GM12878 (cell line): Measurements from ENCODE around the gene RAMP1. TPM values are rescaled to one million over a fixed set of nuclear protein-coding genes. Genes with fewer than 3 reads are reported as not detected.

Experiments
- ATAC-seq: fragments of 200-7000 bp; cut with Tn5 transposase; 3 replicates; pipeline ENCODE4 v1.9.1; 2020; ENCODE audit warnings: mild to moderate bottlenecking, moderate library complexity
- BruUV-seq: library from RNA; stranded (reverse); fragments of 400-500 nt; replicated peaks from 2 replicates; lab custom pipeline; 2021; lab: Mats Ljungman, UMichigan
- CTCF ChIA-PET: fragments of 300-600 bp; sonication (Branson Sonifier 250); formaldehyde crosslinking; extraction: SDS; loops from one replicate; lab custom pipeline; 2021; ENCODE audit warnings: inconsistent platforms; lab: Yijun Ruan, JAX
- POLR2A ChIA-PET: fragments of 350-600 bp; formaldehyde crosslinking; extraction: SDS; loops from one replicate; lab custom pipeline; 2021; ENCODE audit warnings: inconsistent platforms; lab: Charles Lee
- RAD21 ChIA-PET: fragments of 300-600 bp; sonication (Branson Sonifier 250); formaldehyde crosslinking; loops from one replicate; lab custom pipeline; 2023; ENCODE audit warnings: antibody characterized with exemption; ENCODE audit not compliant: unreplicated experiment; lab: Charles Lee
- SMC1A ChIA-PET: fragments of 300-600 bp; sonication (Branson Sonifier 250); formaldehyde crosslinking; loops from one replicate; lab custom pipeline; 2023; ENCODE audit not compliant: unreplicated experiment, uncharacterized antibody; lab: Charles Lee
- DNase-seq: peaks from one replicate; pipeline ENCODE4 v3.0.0-alpha.2; 2011; ENCODE audit warnings: low read depth, low spot score
- FAIRE-seq: peaks from 3 replicates; lab custom pipeline; 2011; peaks lifted over from hg19 to GRCh38; lab: Jason Lieb, UNC
- H2AFZ ChIP-seq: 2 replicates; pipeline ENCODE4 v1.6.0; 2011; ENCODE audit warnings: low read depth, low read length, control low read depth; ENCODE audit not compliant: control insufficient read depth
- H3K27ac ChIP-seq: 2 replicates; pipeline ENCODE4 v1.5.1; 2011; ENCODE audit warnings: control low read depth; ENCODE audit not compliant: control insufficient read depth, insufficient read depth
- H3K27me3 ChIP-seq, 2 experiments: replicated peaks in 1 of 2; 2 replicates each; pipeline versions ENCODE4 v1.6.0 to v1.6.1; 2011; ENCODE audit warnings: low read length in 1 of 2; ENCODE audit not compliant: control insufficient read depth in 2 of 2, insufficient read depth in 2 of 2
- H3K36me3 ChIP-seq, 2 experiments: 2 replicates each; pipeline ENCODE4 v1.5.1; 2011; ENCODE audit warnings: low read length in 1 of 2; ENCODE audit not compliant: control insufficient read depth in 2 of 2, insufficient read depth in 2 of 2
- H3K4me1 ChIP-seq: 2 replicates; pipeline ENCODE4 v1.6.1; 2011; ENCODE audit warnings: mild to moderate bottlenecking, low read length, moderate library complexity, mixed read lengths; ENCODE audit not compliant: control insufficient read depth, insufficient read depth
- H3K4me2 ChIP-seq: 2 replicates; pipeline ENCODE4 v1.6.0; 2011; ENCODE audit warnings: control low read depth; ENCODE audit not compliant: control insufficient read depth, insufficient read depth
- H3K4me3 ChIP-seq: fragments of 200-600 bp; sonication (generic); 2 replicates; pipeline ENCODE4 v1.5.1; 2016
- H3K79me2 ChIP-seq: 2 replicates; pipeline ENCODE4 v1.6.0; 2011; ENCODE audit warnings: low read length; ENCODE audit not compliant: control insufficient read depth, insufficient read depth
- H3K9ac ChIP-seq: 2 replicates; pipeline ENCODE4 v1.8.0; 2011; ENCODE audit warnings: low read length, control low read depth, mixed read lengths; ENCODE audit not compliant: control insufficient read depth, insufficient read depth
- H3K9me3 ChIP-seq: replicated peaks from 3 replicates; pipeline ENCODE4 v1.5.1; 2011; ENCODE audit warnings: mild to moderate bottlenecking, low read length; ENCODE audit not compliant: control insufficient read depth, insufficient read depth
- H4K20me1 ChIP-seq: 2 replicates; pipeline ENCODE4 v1.6.0; 2011; ENCODE audit not compliant: control insufficient read depth, insufficient read depth
- CBX3 ChIP-seq: fragments of 200-600 bp; sonication (generic); IDR thresholded peaks from 2 replicates; pipeline ENCODE4 v1.6.1; 2016; ENCODE audit warnings: low read depth, borderline replicate concordance
- CEBPZ ChIP-seq: fragments of 150-350 bp; IDR thresholded peaks from 2 replicates; pipeline ENCODE4 v1.6.1; 2016; ENCODE audit warnings: low read depth, low read length
- FOS ChIP-seq: IDR thresholded peaks from 3 replicates; pipeline ENCODE4 v1.6.1; 2011; ENCODE audit warnings: borderline replicate concordance; ENCODE audit not compliant: insufficient read length; ENCODE audit errors: extremely low read depth
- HSF1 ChIP-seq: fragments of 150-350 bp; IDR thresholded peaks from 2 replicates; pipeline ENCODE4 v1.6.1; 2014; ENCODE audit warnings: mild to moderate bottlenecking, low read depth, low read length
- JUND ChIP-seq: IDR thresholded peaks from 2 replicates; pipeline ENCODE4 v1.6.1; 2012; ENCODE audit warnings: low read depth, mild to moderate bottlenecking, low read length, improper control_type of control experiment, moderate library complexity
- RAD21 ChIP-seq: IDR thresholded peaks from 2 replicates; pipeline ENCODE4 v1.6.1; 2011; ENCODE audit warnings: mild to moderate bottlenecking, low read depth, low read length, moderate library complexity; ENCODE audit not compliant: insufficient read depth
- SUPT20H ChIP-seq: IDR thresholded peaks from 2 replicates; pipeline ENCODE4 v1.6.1; 2011; ENCODE audit warnings: low read depth, mild to moderate bottlenecking, low read length, moderate library complexity, borderline replicate concordance; ENCODE audit not compliant: control insufficient read depth
- TBL1XR1 ChIP-seq: IDR thresholded peaks from 2 replicates; pipeline ENCODE4 v1.6.1; 2012; ENCODE audit warnings: low read depth, low read length, improper control_type of control experiment
- ZNF384 ChIP-seq: IDR thresholded peaks from 2 replicates; pipeline ENCODE4 v1.6.1; 2012; ENCODE audit warnings: low read depth, mild to moderate bottlenecking, low read length, improper control_type of control experiment, borderline replicate concordance
- WGBS: methylation state at CpG from one replicate; pipeline ENCODE4 v1.1.6; 2016; ENCODE audit warnings: low lambda C conversion rate; ENCODE audit not compliant: insufficient replicate concordance, insufficient coverage; ENCODE audit errors: missing lambda C conversion rate; 5-methylcytosine and 5-hydroxymethylcytosine counted together
- in situ Hi-C: fragments of 300-500 bp; cut with MboI; formaldehyde crosslinking; loops from 9 replicates; pipeline ENCODE4 v1.14.3; 2018; ENCODE audit warnings: mixed read lengths
- intact Hi-C: fragments of 100-400 bp; cut with micrococcal nuclease; formaldehyde crosslinking; loops from one replicate; pipeline ENCODE4 v1.14.2; 2022; ENCODE audit not compliant: unreplicated experiment
- polyA plus RNA-seq, 11 experiments: library from polyadenylated mRNA; depleted of rRNA in 4 of 11; unstranded in 6 of 11; stranded (reverse) in 5 of 11; fragments of >200 nt; fragmentation: Nextera tagmentation in 4 of 11; fragmentation: Illumina TruSeq in 1 of 11; extraction: Ambion mirVana in 4 of 11; extraction: Trizol in 1 of 11; gene quantifications; 1 replicate in 1 of 11; 2 replicates in 10 of 11; pipeline versions ENCODE4 v1.2.1 to v1.2.3, GENCODE V29; 2011 to 2016; ENCODE audit warnings: inconsistent platforms in 2 of 11, missing spikeins in 2 of 11, low read depth in 1 of 11
- total RNA-seq, 4 experiments: library from RNA; depleted of rRNA in 3 of 4; stranded (reverse); fragments of >200 nt in 3 of 4; fragmentation: Illumina TruSeq in 1 of 4; extraction: Trizol in 1 of 4; gene quantifications; 2 replicates each; pipeline versions ENCODE4 v1.2.1 to v1.2.3, GENCODE V29; 2013 to 2021

Gene RAMP1
- total and polyA plus RNA-seq, 10 of the 15 experiments (the other 5 are each of a cell fraction or from before 2014, with no cell fraction given): 0.11 to 0.19 (median 0.12) TPM; not detected in 7

- no peaks in the 10 kb centered on the region for H3K79me2 ChIP-seq
- DNase-seq (no peak), ATAC-seq (no peak), FAIRE-seq (no peak)
- SMC1A ChIA-PET: interaction anchor here (1.0 to 1.2 kb wide), 2 partner anchors 11 to 52 kb away, joined by 3 read pairs; no protein-coding TSS in a partner anchor
- H3K4me1 ChIP-seq: no peaks in the 10 kb centered on the region
- H3K9me3 ChIP-seq: no peaks in the 10 kb centered on the region
- H3K4me3 ChIP-seq: no peak overlapping the region
- 42% methylated on average over 5 of the region's 5 CpGs for WGBS
- H3K27ac ChIP-seq: no peak overlapping the region
- no peak overlapping the region for H3K9ac ChIP-seq
- POLR2A ChIA-PET: no interaction called here
- RAD21 ChIA-PET: no interaction called here
- TF ChIP-seq HSF1: no peak
- no peak for TF ChIP-seq FOS
- in situ Hi-C loops: no loop called here
- no peaks in the 10 kb centered on the region for H4K20me1 ChIP-seq
- no peaks in the 10 kb centered on the region for H3K27me3 ChIP-seq
- no peaks in the 10 kb centered on the region for H3K36me3 ChIP-seq
- no peak overlapping the region for H3K4me2 ChIP-seq
- BruUV-seq: no TSS peak
- no peak overlapping the region for H2AFZ ChIP-seq
- intact Hi-C loops: no loop called here
- CTCF ChIA-PET: interaction anchor here (0.7 kb wide), 1 partner anchor 34 kb away, joined by 3 read pairs; no protein-coding TSS in a partner anchor
Observed at GRCh38 chr2:237917696-237918374, 58.4 kb downstream of the RAMP1 start.

GRCh38 chr2:237919593-237919992 lies 60.2 kb downstream of the RAMP1 start:
- ChIA-PET RAD21 (interaction anchor here (0.6 kb wide), 1 partner anchor 510 kb away, joined by 3 read pairs; no protein-coding TSS in a partner anchor), CTCF (no interaction called here), SMC1A (no interaction called here), POLR2A (no interaction called here)
- DNase-seq (no peak), ATAC-seq (peak; percentile 48), FAIRE-seq (no peak)
- no peaks in the 10 kb centered on the region for H4K20me1 ChIP-seq
- H2AFZ ChIP-seq: peak overlapping the region; percentile 29; the same call in 1 of the 2 replicates
- in situ Hi-C loops: no loop called here
- intact Hi-C loops: no loop called here
- no peaks in the 10 kb centered on the region for H3K4me1 ChIP-seq
- H3K27ac ChIP-seq: no peak overlapping the region
- no peak overlapping the region for H3K9ac ChIP-seq
- no peaks in the 10 kb centered on the region for H3K79me2 ChIP-seq
- no peak overlapping the region for H3K4me2 ChIP-seq
- H3K4me3 ChIP-seq: no peak overlapping the region
- 25% methylated on average over 6 of the region's 6 CpGs for WGBS
- no peaks in the 10 kb centered on the region; the same call in 2 of the 3 replicates for H3K9me3 ChIP-seq
- no peaks in the 10 kb centered on the region for H3K27me3 ChIP-seq
- H3K36me3 ChIP-seq: no peaks in the 10 kb centered on the region
- BruUV-seq: no TSS peak
- TF ChIP-seq SUPT20H: no peak
- TF ChIP-seq TBL1XR1: no peak
- no peak for TF ChIP-seq JUND
- TF ChIP-seq CBX3: no peak
- TF ChIP-seq CEBPZ: no peak
- TF ChIP-seq ZNF384: no peak
- no peak for TF ChIP-seq RAD21
